Stimulated activated CD4-positive, alpha-beta T cell treated with anti-CD3 and anti-CD28 coated beads, Interleukin-1b, Interleukin-23, amount 100 ng/mL, for 1 hour (primary cell): ENCODE results near the gene PIMREG.
A peak's percentile ranks its signal among the peaks of the same experiment; 100 is the strongest.

Experiments used
- DNase-seq, 2 donors: peaks; one replicate each; pipeline ENCODE4 v3.0.0-alpha.2; 2020; ENCODE audit warnings: low read depth in 2 of 2

The PIMREG gene, protein sequence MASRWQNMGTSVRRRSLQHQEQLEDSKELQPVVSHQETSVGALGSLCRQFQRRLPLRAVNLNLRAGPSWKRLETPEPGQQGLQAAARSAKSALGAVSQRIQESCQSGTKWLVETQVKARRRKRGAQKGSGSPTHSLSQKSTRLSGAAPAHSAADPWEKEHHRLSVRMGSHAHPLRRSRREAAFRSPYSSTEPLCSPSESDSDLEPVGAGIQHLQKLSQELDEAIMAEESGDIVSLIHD

DNA sequence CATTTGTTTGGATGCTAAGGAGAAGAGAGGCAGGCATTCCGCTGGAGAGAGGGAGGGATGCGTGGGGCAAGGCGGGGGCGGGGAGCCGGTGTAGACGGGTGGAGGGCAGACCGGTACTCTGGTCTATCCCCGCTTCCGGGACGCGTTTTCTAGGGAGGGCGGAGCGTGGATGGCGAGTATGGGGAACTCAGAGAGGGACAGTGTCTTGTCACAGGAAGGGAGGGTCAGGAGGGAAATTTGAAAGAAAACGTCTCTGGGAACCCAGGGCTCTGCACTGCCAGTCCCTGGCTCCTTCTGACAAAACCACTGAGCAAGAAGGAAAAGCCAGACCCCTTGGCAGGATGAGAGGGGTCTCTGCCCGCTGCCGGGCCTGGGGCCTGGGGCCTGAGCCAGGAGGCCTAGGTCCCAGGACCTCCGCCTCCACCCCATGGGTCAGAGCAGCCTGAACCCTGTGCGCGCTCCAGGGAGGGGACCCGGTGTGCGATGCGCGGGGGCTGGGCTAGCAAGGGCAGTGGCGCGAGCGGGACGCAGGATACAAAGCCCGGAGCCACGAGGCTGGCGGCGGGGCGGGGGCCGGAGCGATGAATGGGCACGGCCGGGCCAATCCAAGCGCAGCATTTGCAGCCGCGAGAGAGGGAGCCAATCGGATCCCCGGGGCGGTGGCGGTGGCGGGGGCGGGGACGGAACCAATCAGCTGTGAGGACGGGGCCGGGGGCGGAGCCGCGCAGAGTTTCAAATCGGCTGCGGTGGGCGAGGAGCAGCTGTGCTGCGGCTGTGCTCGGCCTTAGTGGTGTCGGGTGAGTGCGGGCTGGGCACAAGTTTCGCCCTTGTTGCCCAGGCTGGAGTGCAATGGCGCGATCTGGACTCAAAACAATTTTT, at the start of gene PIMREG:
TSS of gene PIMREG (plus strand) at position 764 of the 879 bp plus-strand sequence. CDS start 656 bp downstream, outside the sequence.
- peak; percentile 77 to 91 for DNase-seq

DNA sequence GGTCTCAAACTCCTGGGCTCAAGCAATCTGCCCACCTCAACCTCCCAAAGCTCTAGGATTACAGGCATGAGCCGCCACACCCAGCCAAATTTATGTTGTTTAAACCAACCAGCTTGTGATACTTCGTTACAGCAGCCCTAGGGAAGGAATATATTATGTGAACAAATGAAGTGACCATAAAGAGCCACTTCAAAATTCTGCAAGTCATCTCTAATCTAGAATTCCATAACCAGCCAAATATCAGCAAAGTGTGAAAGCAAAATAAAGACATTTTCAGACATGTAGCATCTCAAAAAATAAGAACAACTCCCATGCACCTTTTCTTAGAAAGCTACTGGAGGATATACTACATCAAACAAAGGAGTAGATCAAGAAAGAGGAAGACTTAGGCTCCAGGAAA, 45.3 kb upstream of the PIMREG start:
- no peak for DNase-seq

DNA sequence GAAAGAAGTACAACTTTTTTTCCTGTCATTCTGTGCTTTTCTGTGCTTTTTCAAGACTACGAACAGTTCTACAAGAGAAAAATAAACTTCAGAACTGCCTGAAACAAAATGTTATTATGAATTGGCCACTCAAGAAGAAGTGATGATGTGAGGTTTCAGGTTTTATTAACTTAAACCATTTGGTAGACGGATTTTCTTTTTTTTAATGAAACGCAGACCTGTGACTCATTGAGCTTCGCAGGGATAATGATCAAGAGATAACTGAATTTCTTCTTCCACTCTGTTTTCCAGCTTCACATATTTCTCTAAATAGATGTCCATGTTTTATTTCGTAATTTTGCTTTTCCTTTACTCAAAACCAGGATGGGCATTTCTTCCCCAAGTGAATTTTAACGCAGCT, 42.0 kb upstream of the PIMREG start:
- DNase-seq, result no peak

DNA sequence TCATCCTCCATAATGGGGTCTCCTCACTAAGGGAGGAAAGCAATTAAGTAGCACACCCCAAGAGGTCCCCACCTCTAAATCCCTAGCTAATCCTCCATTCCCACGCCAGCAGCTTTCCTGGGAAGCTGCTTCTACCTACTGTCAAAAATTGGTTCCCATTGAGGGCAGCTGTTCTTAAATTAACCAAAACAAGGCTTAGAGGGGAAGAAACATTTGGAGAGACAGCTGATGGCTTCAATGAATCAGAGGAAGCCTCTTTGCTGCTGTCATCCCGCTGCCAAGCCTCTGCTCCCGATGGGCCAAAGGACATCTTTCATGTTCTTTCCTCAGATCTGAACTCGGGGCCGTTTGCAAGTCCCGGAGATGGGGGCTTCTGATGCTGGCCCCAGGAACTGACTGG, 36.0 kb upstream of the PIMREG start:
- DNase-seq, result no peak

DNA sequence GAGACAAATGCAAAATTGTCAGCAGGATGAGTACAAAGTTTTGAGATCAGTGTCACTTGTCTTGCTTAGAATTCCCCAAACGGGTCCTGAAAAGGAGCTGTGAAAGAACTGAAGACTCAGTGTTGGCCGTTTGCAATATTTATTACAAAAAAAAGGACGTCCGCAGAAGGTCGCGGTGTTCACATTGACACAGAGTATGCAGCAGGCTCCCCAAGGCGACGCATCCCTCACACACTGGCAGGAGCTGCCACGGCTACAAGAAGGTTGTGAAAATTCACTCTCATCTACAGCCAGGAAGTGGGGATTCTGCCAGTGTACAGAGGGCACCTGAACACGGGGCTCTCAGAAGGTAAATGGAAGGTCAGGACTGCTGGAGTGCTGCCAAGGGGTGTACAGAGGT, 35.5 kb upstream of the PIMREG start:
- DNase-seq, result no peak

DNA sequence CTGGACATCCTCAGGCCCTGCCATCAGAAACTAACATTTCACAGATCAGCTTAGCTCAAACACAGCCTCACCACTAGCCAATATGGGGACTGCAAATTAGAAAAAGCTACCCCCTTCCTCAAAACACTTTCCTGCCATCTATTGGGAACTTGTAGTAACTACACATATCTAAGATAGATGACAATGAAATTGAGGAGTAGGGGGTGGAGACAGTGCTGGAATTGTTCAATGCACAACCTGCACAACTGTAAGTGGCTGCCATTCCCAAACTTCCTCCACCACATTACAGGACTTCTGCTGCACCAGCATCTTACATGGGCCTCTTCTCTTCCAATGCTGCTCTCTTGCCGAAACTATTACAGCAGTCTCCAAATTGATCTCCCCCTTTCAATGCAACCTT, 31.2 kb upstream of the PIMREG start:
- DNase-seq, result no peak

DNA sequence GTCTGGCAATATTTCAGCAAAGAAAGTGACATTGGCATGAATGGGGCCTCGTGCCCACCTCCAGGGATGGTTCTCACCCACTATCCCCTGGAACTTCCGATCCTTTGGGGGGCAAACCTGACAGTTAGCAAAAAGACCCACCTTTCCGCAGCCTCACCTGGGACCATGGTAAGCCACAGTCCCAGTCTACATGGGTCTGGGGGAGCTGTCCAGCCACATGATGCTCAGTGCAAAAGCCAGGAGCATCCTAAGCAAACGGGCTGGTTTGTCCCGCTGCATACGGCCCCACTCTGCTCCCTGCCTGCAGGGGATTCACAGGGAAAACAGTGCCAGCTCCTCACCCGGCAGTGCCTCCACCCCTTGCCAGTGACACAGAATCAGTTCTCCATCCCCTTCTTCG, 28.6 kb upstream of the PIMREG start:
- DNase-seq, result no peak

DNA sequence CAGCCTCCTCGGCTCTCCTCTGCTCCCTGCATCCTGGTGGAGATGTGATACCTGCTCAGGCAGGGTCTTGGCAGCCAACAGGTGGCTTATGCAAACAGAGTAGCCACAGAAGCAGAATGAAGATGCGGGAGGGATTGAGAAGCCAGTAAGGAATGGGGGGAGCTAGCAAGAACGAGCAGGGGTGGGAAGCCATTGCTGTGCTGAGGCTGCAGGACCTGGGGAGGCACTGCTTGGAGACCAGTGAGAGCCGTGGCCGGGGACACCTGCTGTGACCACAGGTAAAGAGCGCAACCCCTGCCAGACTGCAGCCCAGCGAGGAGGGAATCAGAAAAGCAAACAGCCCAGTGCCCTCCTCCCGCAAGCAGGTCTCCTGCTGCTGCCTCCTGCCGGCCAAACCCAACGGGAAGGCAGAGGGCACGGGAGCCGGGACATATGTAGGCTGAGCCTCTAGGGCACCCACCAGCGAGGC, 24.0 kb upstream of the PIMREG start:
- no peak for DNase-seq

DNA sequence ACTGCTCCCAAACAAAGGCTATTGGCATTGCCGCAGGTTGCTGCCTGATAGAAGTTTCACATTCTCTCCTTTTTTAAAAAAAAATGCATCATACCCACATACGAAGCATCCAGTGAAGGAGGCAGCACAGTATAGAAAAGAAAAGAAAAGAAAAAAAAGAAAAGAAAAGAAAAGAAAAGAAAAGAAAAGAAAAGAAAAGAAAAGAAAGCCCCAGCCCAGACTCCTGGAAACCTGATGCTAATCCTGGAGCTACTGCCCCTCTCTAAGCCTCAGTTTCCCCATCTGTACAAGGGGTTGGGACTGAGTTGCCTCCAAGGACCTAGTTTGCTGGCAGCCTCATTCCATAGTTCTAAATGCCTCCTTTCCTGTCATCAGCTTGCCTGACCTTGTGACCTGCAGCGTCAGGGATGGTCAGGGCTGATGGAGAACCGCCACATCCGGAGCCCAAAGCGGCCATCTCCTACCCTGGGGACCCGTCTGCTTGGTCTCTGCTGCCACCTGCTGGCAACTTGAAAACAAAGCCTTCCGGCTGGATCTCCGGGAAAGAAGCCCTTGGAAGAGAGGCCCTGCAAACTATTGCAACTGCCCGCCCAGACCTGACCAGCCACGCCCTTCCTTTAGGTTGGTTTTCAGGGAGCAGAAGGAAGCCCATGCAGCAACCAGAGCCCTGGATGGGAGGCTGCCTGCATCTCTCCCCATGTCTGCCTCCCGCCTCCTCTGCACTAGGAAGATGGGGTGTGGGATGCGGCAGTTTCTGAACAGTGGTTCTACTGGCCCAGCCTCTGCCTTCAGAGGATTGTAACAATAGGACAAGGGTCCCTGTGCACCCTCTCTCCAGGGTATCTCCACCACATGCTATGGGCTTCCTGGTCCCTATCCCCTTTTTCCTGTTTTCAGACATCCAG, 22.3 kb upstream of the PIMREG start:
- DNase-seq, result peak; percentile 35 to 60

DNA sequence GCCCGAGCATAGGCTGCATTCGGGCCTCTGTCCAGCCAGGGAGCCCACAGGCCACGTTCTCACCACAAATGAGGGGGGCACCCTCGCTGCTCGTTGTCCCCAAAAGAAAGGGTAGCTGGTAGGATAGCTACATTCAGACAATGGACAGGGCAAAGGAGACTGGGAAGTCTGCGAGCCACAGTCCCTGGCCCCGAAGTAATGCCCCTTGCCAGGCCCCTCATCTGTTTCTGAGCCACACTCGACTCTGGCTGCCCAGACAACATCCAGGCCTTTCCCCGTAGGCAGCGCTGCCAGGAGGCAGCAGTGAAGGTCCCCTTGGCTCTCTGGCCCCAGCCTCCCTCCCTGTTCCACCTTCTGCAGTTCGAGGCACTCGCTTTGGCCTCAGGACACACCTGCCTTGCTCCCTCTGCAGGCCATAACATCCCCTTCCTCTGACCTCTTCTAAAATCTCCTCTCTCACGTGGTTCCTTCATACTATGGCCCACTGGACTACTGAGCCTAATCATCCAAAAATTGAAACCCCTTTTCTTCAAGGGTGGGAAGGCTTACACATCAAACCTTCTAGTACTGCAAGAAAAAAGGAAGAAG, 21.5 kb upstream of the PIMREG start:
- no peak for DNase-seq

DNA sequence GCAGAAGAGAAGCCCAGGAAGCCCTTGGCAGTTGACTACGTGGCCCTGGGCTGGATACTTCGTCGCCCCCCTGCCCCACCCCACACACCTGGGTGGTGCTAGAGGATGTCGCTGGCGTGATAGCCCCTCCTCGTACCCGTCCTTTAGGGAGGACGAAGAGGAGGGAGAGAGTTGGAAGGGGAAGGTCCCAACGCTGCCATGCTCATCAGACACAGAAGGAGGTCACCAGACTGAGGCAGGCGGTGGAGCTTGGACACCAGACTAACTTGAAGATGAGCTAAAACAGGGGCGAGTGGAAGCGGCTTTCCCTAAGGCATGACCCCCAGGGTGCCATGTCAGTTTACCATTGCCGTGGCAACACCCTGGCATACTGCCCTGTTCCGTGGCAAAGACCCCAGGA, 20.3 kb upstream of the PIMREG start:
- DNase-seq, result no peak

DNA sequence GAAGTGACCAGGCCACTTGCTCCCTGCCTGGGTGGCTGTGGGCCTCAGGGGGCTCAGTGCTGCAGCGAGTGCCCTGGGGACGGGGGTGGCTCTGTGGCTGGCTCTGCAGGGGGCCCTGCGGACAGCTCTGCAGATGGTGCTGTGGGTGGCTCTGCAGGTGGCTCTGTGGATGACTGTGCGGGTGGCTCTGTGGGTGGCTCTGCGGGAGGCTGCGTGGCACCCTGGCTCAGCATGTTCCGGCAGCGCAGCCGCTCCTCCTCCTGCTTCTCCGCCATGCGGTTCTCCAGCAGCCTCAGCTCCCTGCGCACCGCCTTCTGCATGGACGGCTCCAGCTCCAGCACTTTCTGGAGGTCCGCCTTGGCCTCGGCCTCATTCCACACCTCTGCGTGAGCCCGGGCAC, 18.8 kb upstream of the PIMREG start:
- DNase-seq, result no peak

DNA sequence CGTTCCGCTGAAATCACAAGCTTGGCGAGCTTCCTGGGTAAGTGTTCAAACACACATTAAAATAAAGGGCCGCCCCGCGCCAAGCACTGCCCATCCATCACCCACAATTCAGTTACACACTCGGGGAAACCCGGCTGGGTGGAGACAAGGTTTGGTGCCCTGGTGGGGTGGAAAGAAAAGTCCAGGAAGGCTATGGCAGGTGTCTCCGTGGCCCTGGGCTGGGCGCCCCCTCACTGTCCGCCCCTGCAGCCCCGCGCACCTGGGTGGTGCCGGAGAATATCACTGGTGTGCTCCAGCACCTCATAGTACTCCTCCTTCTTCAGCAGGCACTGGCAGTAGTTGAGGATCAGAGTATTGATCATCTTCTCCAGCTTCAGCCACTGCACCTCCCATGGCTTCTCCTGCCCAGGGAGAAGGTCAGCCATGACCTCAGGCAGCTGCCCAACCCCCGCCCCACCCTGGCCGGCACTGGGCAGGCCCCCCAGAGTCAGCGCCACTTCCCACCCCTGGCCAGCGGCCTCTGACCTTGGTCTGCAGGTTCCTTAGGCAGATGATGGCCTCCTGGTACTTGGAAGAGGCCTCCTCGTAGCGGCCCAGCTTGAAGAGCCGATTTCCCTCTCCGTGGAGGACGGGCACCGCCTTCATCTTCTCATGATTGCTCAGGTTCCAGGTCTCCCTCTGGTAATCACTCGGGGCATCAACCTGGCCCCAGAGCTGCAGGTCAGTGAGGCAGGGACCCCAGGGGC, 17.7 kb upstream of the PIMREG start:
- DNase-seq, result no peak

DNA sequence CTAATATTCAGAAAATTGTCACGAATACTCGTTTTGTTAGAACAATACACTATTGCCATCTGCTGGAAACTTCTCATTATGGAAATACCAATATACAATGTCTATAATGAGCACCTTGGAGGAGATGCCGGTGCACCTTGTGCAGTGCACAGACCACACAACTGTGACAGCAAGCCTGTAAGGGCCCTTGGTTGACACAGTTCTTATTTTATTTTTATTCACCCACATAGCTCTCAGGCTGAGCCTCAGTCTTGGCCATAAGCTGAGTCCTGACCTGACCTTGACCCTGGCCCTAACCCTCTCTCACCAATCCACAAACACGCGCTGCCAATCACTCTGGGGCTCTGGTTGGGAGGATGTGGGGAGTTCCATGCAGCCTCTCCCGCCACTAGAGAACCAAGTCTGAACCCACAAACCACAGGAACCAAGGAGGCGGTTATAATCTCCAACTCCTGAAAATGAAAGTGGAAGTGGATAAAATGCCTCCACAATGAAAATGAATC, 16.9 kb upstream of the PIMREG start:
- DNase-seq, result no peak

DNA sequence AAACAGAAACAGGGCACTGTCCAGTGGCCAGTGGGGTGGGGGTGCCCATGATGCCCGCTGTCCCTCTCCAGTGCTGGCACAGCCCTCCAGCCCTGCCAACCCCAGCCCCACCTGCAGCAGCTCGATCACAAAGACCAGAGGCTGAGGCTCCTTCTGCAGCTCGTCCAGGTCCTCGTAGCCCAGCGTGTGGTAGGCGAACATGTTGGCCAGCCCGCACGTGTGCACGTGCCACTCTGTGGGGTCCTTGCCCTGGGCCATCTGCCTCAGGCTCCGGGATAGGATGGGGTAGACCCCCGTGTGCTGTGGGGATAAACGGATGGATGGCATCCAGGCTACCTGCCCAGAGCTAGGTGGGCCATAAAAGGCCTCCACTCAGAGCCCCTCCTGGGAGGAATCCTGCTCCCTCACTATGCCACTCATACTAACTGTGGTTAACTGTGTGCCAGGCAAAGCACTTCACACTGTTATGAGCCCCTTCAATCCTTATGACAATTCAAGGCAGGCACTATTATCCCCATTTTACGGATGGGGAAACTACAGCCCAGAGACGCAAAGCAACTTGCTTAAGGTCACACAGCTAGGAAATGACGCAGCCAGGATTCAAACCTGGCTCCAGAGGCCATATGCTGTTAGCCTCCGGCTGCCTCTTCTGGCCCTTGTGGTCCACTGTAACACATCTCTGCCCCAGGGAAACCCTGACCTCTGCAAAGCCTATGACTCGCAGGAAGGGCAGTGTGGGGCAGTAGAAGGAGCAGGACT, 15.9 kb upstream of the PIMREG start:
- DNase-seq, result no peak

DNA sequence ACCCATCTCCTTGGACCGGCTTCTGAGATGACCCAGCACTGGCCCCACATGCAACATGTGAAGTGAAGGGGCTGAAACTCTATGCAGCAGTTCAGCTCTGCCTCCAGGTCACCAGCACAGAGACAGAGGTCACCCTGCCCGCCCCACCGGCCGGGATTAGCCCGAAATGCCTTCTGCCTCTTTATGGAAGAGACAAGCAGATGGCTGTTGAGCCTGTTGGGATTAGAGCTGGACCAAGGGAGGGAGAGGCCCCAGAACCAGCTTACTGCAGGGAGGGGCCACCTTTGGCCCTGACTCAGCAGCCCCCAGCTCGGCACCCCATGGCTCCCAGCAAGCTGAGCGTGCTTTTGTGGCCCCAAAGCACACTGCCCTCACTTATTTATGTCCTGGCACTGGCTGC, 15.0 kb upstream of the PIMREG start:
- no peak for DNase-seq

DNA sequence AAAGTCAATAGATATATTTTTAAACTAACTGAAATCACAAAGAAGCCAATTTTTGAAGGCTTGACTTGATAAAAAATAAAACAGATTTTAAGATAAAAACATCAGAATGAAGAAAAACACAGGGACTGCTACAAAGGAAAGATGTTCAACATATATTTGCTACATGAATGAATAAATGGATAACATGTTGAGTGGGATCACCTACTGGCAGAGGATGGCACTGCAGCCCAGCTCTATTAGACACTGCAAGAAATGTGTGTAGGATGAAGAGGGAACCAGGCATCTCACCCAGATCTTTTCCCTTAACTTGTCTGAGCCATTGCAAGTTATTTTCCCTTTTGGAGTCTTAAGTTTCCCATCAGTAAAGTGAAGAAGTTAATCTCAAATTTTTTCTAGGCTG, 13.5 kb upstream of the PIMREG start:
- DNase-seq, result no peak

DNA sequence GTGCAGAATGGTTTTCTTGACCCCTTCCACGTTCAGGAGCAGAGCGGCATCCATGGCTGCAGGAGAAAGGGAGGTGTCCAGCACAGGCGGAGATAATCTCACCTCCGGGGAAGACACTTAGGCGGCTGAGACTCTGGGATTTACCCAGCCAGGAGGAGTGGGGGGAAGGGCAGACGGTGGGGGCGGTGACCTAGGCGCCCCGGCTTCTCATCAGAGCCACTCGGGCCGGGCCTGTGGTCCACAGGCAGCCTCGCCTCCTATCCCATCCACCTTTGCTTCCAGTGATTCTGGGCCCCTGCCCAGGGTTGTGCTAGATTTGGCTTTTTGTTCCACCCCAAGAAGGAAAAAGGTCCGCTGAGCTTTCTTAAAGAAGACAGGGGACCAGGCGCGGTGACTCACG, 9.2 kb upstream of the PIMREG start, which contains the start of gene AIPL1:
TSS of gene AIPL1 (minus strand) at position 71 of the 400 bp plus-strand sequence. CDS start at position 54, 17 bp downstream.
- no peak for DNase-seq

DNA sequence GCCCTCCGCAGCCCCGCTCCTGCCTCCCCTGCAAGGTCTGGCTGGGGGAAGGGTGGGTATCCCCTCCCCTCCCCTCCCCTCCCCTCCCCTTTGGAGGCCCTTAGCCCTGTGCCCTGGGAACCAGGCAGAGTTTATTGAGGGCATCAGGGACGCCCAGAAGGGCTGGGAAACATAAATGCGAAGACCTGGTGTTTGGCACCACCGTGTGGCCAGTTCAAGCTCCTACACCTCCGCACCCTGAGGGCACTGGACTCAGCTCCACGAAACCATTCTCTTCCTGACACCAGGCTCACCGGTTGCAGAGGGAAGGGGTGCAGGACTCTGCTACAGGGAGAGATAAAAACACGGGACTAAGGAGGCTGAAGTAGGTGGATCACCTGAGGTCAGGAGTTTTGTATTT, 8.3 kb upstream of the PIMREG start:
- peak; percentile 11 to 49 for DNase-seq

DNA sequence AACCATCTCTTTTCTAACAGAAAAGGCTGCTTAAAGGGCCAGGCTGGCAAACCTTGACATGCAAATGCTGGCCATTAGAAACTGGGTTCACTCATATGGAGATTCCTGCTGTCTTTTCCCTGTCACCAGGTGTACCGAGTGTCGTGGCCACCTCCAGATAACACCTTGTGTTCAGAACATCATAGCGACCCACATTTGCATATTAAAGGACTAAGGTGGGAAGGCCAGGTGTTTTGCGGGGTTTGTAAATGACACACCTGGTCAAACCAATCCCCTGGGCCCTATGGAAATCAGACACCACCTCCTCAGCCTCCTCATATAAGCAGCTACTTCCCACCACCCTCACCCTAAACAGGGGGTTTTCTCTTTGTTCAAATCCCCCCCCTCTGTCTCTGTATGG, 6.8 kb upstream of the PIMREG start:
- DNase-seq, result no peak
